HG03354 (cell line): Measurements from ENCODE around the gene SARDH.

ENCODE experiments used
- ATAC-seq: cut with Tn5 transposase; IDR thresholded peaks from one replicate; pipeline ENCODE4 v1.9.1; 2021; ENCODE audit warnings: mild to moderate bottlenecking; ENCODE audit not compliant: unreplicated experiment, poor library complexity, severe bottlenecking

Gene SARDH

DNA sequence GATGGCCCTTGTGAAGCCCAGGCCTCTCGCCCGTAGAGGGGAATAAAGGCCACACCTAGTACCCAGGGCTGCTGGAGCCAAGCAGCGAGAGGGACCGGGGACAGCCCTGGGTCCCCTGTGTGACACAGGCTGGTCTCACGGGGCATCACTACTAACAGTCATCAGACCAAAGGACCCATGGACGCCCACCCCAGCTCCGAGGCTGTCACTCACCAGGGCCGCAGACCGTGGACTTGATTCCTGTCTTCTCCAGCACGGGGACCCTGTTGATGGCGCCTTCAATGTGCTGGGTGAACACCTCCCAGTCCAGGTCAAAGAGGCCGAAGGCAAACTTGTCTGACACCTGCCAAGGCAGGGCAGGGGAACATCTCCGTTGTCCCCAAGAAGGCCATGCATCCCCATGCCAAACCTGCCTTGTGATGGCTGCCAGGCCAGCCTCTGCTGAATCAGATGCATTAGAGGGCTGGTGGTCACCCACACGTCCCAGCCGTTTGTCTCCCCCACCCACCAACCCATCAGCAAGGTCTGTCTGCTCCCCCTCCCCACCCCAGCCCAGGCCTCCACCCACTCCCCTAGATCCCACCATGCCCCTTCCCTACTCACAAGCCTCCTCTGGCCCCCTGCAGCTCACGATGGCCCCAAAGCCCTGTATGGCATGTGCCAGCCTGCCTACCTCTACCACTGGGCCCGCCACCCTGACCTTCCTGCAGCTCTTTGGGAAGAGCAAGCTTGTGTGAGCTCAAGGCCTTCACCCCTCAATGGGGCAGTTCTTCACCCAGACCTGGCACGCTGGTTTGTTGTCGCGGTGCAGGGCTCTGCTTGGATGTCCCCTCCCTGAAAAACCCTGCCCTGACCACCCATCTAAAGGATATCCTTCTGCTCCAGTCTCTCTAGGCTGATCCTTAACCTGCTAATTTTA lies 20.8 kb downstream of the SARDH start:
- ATAC-seq, result no peak

DNA sequence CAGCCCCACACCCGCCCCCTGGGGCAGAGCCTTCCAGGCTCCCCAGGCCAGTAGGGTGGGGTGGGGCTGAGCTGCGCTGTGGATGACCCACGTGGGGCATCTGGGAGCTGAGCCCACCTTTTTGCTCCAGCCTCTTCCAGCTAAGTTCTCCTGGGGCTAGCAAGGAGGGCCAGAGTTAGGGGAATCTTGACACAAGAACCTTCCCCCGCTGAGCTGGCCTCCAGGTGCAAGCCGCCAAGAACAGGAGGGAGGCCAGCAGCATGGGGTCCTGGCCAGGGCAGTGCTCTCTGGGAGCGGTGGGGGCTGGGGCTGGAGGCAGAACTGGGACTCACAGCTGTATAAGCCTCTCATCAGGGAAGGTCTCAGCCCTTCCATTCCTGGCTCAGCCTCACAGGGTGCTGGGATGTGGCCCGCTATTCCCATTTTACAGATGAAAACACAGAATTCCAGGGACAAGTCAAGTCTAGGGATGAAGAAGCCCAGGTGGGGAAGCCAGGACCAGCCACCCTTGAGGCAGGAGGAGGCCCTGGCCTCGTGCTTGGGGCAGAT lies 21.5 kb downstream of the SARDH start:
- ATAC-seq, result no peak

GRCh38 chr9:133715866-133716563 lies 22.1 kb downstream of the SARDH start:
- no peak for ATAC-seq

DNA sequence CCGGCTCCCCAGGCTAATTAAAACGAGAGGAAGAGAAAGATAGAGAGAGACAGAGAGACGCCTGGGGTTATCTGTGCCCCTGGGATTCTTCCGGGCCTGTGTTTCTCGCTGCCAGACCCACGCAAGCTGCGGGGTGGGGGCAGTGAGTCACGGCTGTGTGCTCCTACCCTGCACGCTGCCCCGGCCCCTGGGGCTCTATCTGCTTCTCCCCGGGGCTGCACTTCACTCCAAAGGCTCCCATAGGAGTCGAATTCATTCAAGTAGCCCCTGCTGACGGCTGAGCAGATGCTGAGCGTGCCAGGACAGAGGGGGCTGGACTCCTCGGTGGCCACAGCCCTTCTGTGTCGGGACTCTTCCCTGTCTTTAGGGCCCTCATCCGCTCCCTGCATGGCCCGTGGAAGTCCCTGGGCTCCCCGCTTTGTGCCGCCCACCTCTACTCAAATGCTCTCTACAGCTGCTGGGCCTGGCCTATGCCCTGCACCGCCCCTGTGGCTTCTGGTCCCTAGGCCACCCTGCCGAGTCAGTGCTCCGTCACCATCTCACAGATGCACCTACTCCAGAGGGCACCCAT lies 22.8 kb downstream of the SARDH start:
- no peak for ATAC-seq

- ATAC-seq, result no peak
Measured at GRCh38 chr9:133714606-133715294, 23.4 kb downstream of the SARDH start.

- no peak for ATAC-seq
Measured at GRCh38 chr9:133713960-133714495, 24.1 kb downstream of the SARDH start.

GRCh38 chr9:133713150-133713959 lies 24.8 kb downstream of the SARDH start:
- ATAC-seq, result no peak

DNA sequence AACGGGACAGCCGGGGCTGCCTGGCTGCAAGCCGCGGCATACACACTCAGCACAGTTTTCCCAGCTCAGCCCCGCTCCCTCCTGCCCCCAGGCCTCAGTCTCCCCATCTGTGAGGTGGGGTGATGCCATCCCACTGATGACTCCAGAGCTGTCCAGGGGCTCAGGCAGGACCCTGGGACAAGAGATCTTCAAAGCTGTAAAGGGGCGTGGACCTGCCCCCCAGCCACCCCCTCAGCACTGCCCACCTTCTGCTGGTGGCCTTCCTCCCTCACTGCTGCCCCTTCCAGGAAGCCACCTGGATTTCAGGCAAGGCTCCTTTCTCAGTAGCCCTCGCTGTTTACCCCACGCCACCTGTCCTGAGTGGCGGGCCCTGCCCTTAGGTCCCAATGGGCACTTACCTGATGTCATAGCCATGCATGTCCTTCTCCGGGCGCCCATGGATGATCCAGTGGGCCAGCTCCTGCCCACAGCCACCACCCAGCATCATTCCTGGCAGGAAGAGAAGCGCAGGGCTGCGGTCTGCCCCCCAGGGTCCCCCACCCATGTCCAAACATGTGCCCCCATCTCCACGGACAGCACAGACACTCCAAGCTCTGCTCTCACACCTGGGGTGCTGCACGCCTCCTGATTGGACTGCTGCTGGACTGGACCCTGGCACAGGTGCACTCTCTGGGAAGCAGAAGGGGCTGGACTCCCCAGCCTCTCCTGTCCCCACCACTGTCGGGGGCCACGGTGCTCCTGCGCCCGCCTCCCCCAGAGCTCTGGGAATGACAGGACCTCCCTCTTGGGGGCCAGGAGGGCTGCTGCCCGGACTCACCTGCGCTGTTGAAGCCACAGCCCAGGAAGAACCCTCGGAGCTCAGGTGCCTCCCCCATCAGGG lies 25.7 kb downstream of the SARDH start:
- ATAC-seq, result no peak

- ATAC-seq, result no peak
Measured at GRCh38 chr9:133711428-133712220, 26.5 kb downstream of the SARDH start.

DNA sequence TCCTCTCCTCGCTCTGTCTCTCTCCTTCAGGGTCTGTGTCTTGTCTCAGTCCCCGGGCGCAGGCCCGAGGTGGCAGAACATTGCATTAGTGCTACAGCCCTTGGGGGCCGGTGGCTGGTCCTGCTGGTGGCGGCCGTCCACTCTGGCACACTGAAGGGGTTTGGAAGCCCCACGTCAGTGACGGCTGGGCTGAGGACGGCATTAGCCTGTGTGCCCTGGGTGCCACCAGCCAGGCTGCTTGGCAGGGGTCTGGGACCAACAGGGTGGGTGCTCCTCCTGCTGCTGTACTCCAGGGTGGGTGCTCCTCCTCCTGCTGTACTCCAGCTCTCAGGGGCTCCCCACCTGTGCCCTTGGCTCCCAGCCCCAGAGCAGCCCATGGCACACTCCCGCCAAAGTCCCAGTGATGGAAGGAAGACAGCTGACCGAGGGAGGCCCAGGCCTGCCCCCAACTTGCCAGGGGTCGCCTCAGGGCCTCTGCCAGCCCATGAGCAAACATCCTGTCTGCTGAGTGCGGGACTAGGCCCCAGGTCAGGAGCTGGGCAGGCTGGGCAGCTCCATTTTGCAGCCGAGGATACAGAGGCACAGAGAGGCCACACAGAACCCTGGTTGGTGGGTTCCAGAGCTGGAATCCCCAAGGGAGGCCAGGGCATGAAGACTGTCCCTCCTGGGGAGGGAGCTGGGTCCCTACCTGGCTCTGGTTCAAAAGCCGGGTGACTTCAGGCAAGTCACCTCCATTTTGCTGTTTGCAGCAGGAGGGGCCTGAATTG lies 27.3 kb downstream of the SARDH start:
- ATAC-seq, result no peak

DNA sequence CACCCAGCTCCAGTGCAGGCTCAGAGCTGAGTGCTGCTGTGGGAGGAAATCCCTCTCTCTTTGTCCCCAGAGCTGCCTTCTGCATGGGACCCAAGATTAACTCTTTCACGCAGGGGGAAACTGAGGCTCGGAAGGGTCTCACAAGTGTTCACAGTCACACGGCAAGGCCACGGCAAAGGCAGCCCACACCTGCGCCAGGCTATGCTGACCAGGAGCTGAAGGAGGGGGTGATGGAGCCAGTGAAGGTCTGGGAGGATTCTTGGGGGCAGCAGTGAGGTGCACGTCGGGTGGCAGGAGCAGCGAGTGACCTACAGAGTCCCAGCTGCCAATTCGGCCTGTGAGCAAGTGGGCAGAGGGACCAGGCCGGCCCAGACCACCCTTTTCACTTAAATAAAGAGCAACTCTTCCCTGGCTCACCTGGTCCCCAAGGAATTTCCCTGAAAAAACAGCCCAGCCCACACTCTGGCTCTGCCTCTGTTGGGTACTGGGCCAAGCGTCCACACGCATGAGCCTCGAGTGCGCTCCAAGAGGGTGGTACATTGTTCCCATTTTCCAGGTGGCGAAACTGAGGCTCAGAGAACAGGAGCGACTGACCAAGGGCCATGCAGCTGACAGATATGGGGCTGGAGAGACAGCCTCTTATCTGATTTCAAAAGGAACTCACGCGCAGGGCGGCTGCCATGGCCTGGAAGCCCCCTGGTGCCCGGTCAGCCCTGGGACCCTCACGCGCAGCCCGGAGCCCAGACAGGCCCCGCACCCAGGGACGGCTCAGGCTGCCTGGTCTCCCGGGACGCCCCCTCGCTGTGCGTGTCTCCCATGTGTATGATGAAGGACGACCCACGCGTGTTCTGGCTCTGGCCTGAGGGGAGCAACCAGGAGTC lies 28.2 kb downstream of the SARDH start:
- no peak for ATAC-seq

- ATAC-seq, result no peak
Measured at GRCh38 chr9:133709015-133709611, 29.0 kb downstream of the SARDH start.

GRCh38 chr9:133708246-133709014 lies 29.7 kb downstream of the SARDH start:
- ATAC-seq, result no peak

DNA sequence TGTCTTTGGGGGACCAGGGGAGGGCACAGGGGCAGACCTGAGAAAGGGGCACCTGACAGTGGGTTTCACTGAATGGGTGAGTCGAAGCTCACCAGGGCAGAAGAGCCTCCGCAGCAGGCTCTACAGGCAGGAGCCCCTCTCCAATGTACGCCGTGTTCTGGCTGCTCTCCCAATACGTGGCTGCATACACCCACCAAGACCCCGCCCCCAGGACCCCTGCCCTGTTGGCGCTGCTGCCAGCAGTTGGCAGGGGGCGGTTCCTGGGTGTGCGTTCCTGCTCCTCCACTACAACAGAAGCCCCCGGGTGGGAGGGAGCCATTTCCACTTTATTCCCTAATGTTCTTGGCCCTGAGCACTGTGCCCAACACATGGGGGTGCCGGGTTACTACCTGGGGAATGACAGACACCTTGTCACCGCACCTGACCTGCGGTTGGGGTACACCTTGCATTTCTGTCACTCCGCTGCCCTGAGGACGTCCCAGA lies 30.3 kb downstream of the SARDH start:
- no peak for ATAC-seq
